ENCODE data around the gene DUOX2. TPM values are rescaled to one million over a fixed set of nuclear protein-coding genes. Genes with fewer than 3 reads are reported as not detected.

The DUOX2 gene
- total and polyA plus RNA-seq, 11 donors, result 0.02 to 1.4 (median 0.11) TPM

- H3K4me3 ChIP-seq, result no peak overlapping the region
- 89 to 97% (median 93%) methylated on average over 3 of the region's 3 CpGs for WGBS, 4 donors
- intact Hi-C loops (cut with DNase I), result no loop called here
- DNase-seq (no peak), ATAC-seq (no peak)
- no peaks in the 10 kb centered on the region for H3K36me3 ChIP-seq
- H3K9me3 ChIP-seq, result no peaks in the 10 kb centered on the region
- no peak for TF ChIP-seq CTCF (IDR thresholded peaks at IDR 0.05)
- H3K4me1 ChIP-seq, result peaks cover 0 to 18% (median 9%) of the 10 kb centered on the region in 12 donors
- H3K27me3 ChIP-seq, result peaks cover 12 to 74% (median 32%) of the 10 kb centered on the region in 9 donors
- no peak overlapping the region for H3K27ac ChIP-seq
These were observed 7.0 kb upstream of the DUOX2 start for GRCh38 chr15:45121020-45121419.

- H3K4me1 ChIP-seq, result peaks cover 0 to 18% (median 9%) of the 10 kb centered on the region in 12 donors
- no peaks in the 10 kb centered on the region for H3K36me3 ChIP-seq
- intact Hi-C loops (cut with DNase I), result no loop called here
- no peak overlapping the region for H3K4me3 ChIP-seq
- no peak for ATAC-seq
- DNase-seq, result no peak
- no peak for TF ChIP-seq CTCF (IDR thresholded peaks at IDR 0.05)
- TF ChIP-seq POLR2A (IDR thresholded peaks at IDR 0.05), result no peak
- no peaks in the 10 kb centered on the region for H3K9me3 ChIP-seq
- no peak overlapping the region for H3K27ac ChIP-seq
- H3K27me3 ChIP-seq, result peaks cover 12 to 76% (median 39%) of the 10 kb centered on the region in 9 donors
- WGBS, 4 donors, result 94 to 95% (median 95%) methylated on average over 6 to 10 of the region's 10 CpGs
These were observed 6.4 kb upstream of the DUOX2 start for GRCh38 chr15:45120081-45120972.

- TF ChIP-seq CTCF (IDR thresholded peaks at IDR 0.05) (no peak), POLR2A (IDR thresholded peaks at IDR 0.05) (no peak)
- no peak overlapping the region for H3K4me3 ChIP-seq
- WGBS, 4 donors, result 83 to 95% (median 87%) methylated on average over 2 to 5 of the region's 5 CpGs
- intact Hi-C loops (cut with DNase I), result loop anchor here in 5 of 10 donors (5.0 to 10.0 kb wide), 7 partner anchors 54 to 154 kb away; no protein-coding TSS in a partner anchor
- H3K9me3 ChIP-seq, result no peaks in the 10 kb centered on the region
- no peak overlapping the region for H3K27ac ChIP-seq
- no peaks in the 10 kb centered on the region for H3K36me3 ChIP-seq
- H3K27me3 ChIP-seq, result peaks cover 21 to 83% (median 51%) of the 10 kb centered on the region in 9 donors
- H3K4me1 ChIP-seq, result peaks cover 0 to 27% (median 14%) of the 10 kb centered on the region in 12 donors
- ATAC-seq (no peak), DNase-seq (no peak)
These were observed 5.0 kb upstream of the DUOX2 start for GRCh38 chr15:45118996-45119395.

GRCh38 chr15:45118131-45118588 lies 4.2 kb upstream of the DUOX2 start:
- TF ChIP-seq POLR2A (IDR thresholded peaks at IDR 0.05) (no peak), CTCF (IDR thresholded peaks at IDR 0.05) (peak; percentile 87 to 100 (median 97))
- Histone ChIP-seq H3K27ac (no peak overlapping the region), H3K4me1 (peaks cover 0 to 29% (median 15%) of the 10 kb centered on the region in 12 donors), H3K27me3 (peaks cover 30 to 92% (median 54%) of the 10 kb centered on the region in 9 donors), H3K4me3 (peak overlapping the region in 10 of 12 donors; percentile 2 to 49 (median 30)), H3K36me3 (no peaks in the 10 kb centered on the region), H3K9me3 (no peaks in the 10 kb centered on the region)
- DNase-seq (peak; percentile 83 to 89 (median 87)), ATAC-seq (peak; percentile 94 to 99 (median 96))
- intact Hi-C loops (cut with DNase I), result loop anchor here in 5 of 10 donors (5.0 to 10.0 kb wide), 7 partner anchors 53 to 153 kb away; no protein-coding TSS in a partner anchor
- 0 to 1% (median 0%) methylated on average over 14 of the region's 14 CpGs for WGBS, 4 donors

All from heart left ventricle (tissue), 16 donors.